Liver (tissue), 9 donors: ENCODE results near the gene PCNX4. TPM values are rescaled to one million over a fixed set of nuclear protein-coding genes. Genes with fewer than 3 reads are reported as not detected.

ENCODE experiments used
- DNase-seq: peaks from one replicate; pipeline ENCODE4 v3.0.0-alpha.2; 2017; ENCODE audit warnings: low spot score
- H3K27ac ChIP-seq, 2 donors: one replicate each; pipeline ENCODE4 v1.7.0; 2013; ENCODE audit warnings: inconsistent platforms in 2 of 2, low read length in 2 of 2, control low read depth in 1 of 2, low read depth in 1 of 2, mild to moderate bottlenecking in 1 of 2
- H3K27me3 ChIP-seq, 4 donors: one replicate each; pipeline versions ENCODE4 v1.6.1 to v1.7.0; 2013; ENCODE audit warnings: low read length in 3 of 4, inconsistent platforms in 1 of 4, mild to moderate bottlenecking in 1 of 4, moderate library complexity in 1 of 4; ENCODE audit not compliant: control insufficient read depth in 4 of 4, insufficient read depth in 4 of 4
- H3K36me3 ChIP-seq, 4 donors: one replicate each; pipeline versions ENCODE4 v1.6.1 to v1.7.0; 2013; ENCODE audit warnings: low read length in 3 of 4, mild to moderate bottlenecking in 3 of 4, low read depth in 1 of 4, moderate library complexity in 1 of 4; ENCODE audit not compliant: control insufficient read depth in 4 of 4, insufficient read depth in 3 of 4
- H3K4me1 ChIP-seq, 4 donors: one replicate each; pipeline versions ENCODE4 v1.6.1 to v1.7.0; 2013; ENCODE audit warnings: low read length in 3 of 4, mild to moderate bottlenecking in 3 of 4, moderate library complexity in 1 of 4; ENCODE audit not compliant: control insufficient read depth in 4 of 4, insufficient read depth in 4 of 4
- H3K4me3 ChIP-seq, 3 donors: one replicate each; pipeline versions ENCODE4 v1.6.1 to v1.7.0; 2013; ENCODE audit warnings: low read length in 3 of 3, control low read depth in 1 of 3, low read depth in 1 of 3, mild to moderate bottlenecking in 1 of 3
- H3K9ac ChIP-seq, 2 donors: one replicate each; pipeline ENCODE4 v1.7.0; 2013; ENCODE audit warnings: low read length in 2 of 2, mild to moderate bottlenecking in 2 of 2, moderate library complexity in 2 of 2, control low read depth in 1 of 2, low read depth in 1 of 2
- H3K9me3 ChIP-seq, 4 donors: one replicate each; pipeline versions ENCODE4 v1.6.1 to v1.7.0; 2013; ENCODE audit warnings: low read length in 3 of 4; ENCODE audit not compliant: control insufficient read depth in 4 of 4
- FOXA1 ChIP-seq: IDR thresholded peaks from 2 replicates; pipeline ENCODE4 v1.6.1; 2016; ENCODE audit warnings: antibody characterized with exemption
- FOXA2 ChIP-seq: IDR thresholded peaks from 2 replicates; pipeline ENCODE4 v1.6.1; 2016; ENCODE audit warnings: antibody characterized with exemption
- GABPA ChIP-seq, 2 donors: IDR thresholded peaks in 1 of 2; conservative IDR thresholded peaks in 1 of 2; 2 replicates each; pipeline ENCODE4 v1.6.1; 2016; ENCODE audit warnings: antibody characterized with exemption in 2 of 2, mild to moderate bottlenecking in 1 of 2, moderate library complexity in 1 of 2
- HNF4A ChIP-seq, 2 donors: conservative IDR thresholded peaks; 2 replicates each; pipeline ENCODE4 v1.6.1; 2016; ENCODE audit warnings: antibody characterized with exemption in 2 of 2, mild to moderate bottlenecking in 2 of 2
- HNF4G ChIP-seq: IDR thresholded peaks from 2 replicates; pipeline ENCODE4 v1.6.1; 2016; ENCODE audit warnings: antibody characterized with exemption
- RAD21 ChIP-seq, 2 donors: IDR thresholded peaks; 2 replicates each; pipeline ENCODE4 v1.6.1; 2016; ENCODE audit warnings: antibody characterized with exemption in 2 of 2, mild to moderate bottlenecking in 2 of 2
- RXRA ChIP-seq, 2 donors: IDR thresholded peaks; 2 replicates each; pipeline ENCODE4 v1.6.1; 2017 to 2018; ENCODE audit warnings: antibody characterized with exemption in 2 of 2, mild to moderate bottlenecking in 1 of 2
- SP1 ChIP-seq: IDR thresholded peaks from 2 replicates; pipeline ENCODE4 v1.6.1; 2018; ENCODE audit warnings: antibody characterized with exemption, mild to moderate bottlenecking
- TAF1 ChIP-seq: conservative IDR thresholded peaks from 2 replicates; pipeline ENCODE4 v1.6.1; 2016; ENCODE audit warnings: antibody characterized with exemption, mild to moderate bottlenecking
- YY1 ChIP-seq: IDR thresholded peaks from 2 replicates; pipeline ENCODE4 v1.6.1; 2016; ENCODE audit warnings: antibody characterized with exemption, mild to moderate bottlenecking
- WGBS: extraction: QIAGEN DNeasy Blood & Tissue Kit; methylation state at CpG from one replicate; pipeline ENCODE4 v1.1.7; 2013; 5-methylcytosine and 5-hydroxymethylcytosine counted together
- polyA plus RNA-seq, 2 donors: library from polyadenylated mRNA; stranded (reverse) in 1 of 2; unstranded in 1 of 2; fragments of 200-250 nt in 1 of 2; fragments of >200 nt in 1 of 2; fragmentation: Nextera tagmentation in 1 of 2; extraction: Ambion mirVana in 1 of 2; gene quantifications; one replicate each; pipeline versions ENCODE4 v1.2.1 to v1.2.3, GENCODE V29; 2013 to 2015
- total RNA-seq, 2 donors: library from RNA; depleted of rRNA; stranded (reverse); fragments of >200 nt; gene quantifications; one replicate each; pipeline ENCODE4 v1.2.3, GENCODE V29; 2014
- TF ChIP-seq, protein P1 (sequence below): fragments of 150-350 bp; IDR thresholded peaks from 2 replicates; pipeline ENCODE4 v1.5.1; 2017; ENCODE audit warnings: improper control_type of control experiment, low read depth, low read length; ENCODE audit not compliant: missing input control
- TF ChIP-seq, protein P2 (sequence below): IDR thresholded peaks from 2 replicates; pipeline ENCODE4 v1.6.1; 2016; ENCODE audit warnings: antibody characterized with exemption
- TF ChIP-seq, protein P3 (sequence below): IDR thresholded peaks from 2 replicates; pipeline ENCODE4 v1.6.1; 2016; ENCODE audit warnings: antibody characterized with exemption, mild to moderate bottlenecking
- TF ChIP-seq, protein P4 (sequence below): IDR thresholded peaks from 2 replicates; pipeline ENCODE4 v1.6.1; 2016; ENCODE audit warnings: antibody characterized with exemption
- TF ChIP-seq, protein P5 (sequence below): IDR thresholded peaks from 2 replicates; pipeline ENCODE4 v1.6.1; 2016; ENCODE audit warnings: antibody characterized with exemption
- donor health status: healthy.
- donor health status: healthy.
- donor health status: healthy.
- donor health status: healthy.
- donor health status: healthy.

The PCNX4 gene
- total and polyA plus RNA-seq, 4 donors = 5.4 to 30.6 (median 14.1) TPM

DNA sequence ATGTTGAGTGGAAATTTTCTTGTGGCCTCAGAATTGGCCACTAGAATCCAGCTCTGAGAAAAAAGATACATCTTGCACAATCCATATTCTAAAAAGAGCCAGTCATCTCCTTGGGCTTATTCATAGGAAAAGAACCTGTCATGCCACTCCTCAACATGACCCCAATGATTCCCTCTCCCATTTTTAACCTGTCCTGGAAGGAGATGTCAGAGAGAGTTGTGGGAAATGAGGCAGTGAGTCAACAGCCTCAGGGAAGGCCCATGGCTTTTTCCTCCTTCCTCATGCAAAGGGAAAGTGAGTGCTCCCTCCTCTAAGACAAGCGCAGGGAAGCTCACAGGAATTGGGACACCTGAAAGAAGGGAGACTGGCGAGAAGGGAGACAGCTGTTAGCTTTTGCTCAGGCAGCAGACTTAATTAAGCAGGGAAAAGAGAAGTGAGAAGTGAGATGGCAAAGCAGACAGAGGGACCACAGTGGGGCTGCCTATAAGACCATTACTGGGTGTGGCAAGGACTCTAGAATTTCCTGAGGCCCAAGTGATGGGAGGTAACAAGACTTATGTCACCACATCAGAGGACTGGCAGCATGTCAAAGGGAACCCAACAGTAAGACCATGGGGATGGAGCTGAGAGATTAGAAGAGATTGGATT is 83.7 kb downstream of the PCNX4 start (continued):
- TF ChIP-seq, protein P1, sequence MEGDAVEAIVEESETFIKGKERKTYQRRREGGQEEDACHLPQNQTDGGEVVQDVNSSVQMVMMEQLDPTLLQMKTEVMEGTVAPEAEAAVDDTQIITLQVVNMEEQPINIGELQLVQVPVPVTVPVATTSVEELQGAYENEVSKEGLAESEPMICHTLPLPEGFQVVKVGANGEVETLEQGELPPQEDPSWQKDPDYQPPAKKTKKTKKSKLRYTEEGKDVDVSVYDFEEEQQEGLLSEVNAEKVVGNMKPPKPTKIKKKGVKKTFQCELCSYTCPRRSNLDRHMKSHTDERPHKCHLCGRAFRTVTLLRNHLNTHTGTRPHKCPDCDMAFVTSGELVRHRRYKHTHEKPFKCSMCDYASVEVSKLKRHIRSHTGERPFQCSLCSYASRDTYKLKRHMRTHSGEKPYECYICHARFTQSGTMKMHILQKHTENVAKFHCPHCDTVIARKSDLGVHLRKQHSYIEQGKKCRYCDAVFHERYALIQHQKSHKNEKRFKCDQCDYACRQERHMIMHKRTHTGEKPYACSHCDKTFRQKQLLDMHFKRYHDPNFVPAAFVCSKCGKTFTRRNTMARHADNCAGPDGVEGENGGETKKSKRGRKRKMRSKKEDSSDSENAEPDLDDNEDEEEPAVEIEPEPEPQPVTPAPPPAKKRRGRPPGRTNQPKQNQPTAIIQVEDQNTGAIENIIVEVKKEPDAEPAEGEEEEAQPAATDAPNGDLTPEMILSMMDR = no peak

DNA sequence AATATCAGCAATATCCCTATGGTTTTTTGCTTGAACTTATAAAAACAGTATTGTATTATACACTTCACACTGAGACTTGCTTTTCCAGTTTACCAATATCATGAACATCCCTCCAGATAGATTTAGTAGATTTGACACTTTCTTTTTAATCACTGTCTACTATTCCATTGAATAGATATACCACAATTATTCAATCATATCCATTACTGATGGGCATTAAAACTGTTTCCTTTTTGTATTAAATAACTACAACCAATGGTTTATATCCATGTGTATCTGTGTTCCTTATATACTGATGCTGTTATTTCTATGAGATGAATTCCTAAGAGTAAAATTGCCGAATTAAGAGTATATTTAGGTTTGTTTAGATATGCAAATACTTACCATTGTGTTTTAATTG is 86.4 kb downstream of the PCNX4 start:
- no peak overlapping the region for H3K27ac ChIP-seq
- WGBS = 86% methylated on average over 1 of the region's 1 CpG

More for the DNA sequence above, 86.4 kb downstream of the PCNX4 start:
- H3K4me3 ChIP-seq = no peak overlapping the region
- H3K9me3 ChIP-seq = no peaks in the 10 kb centered on the region
- no peaks in the 10 kb centered on the region for H3K36me3 ChIP-seq
- TF ChIP-seq FOXA2 (no peak), GABPA (IDR thresholded peaks at IDR 0.05 in 1 of 2, conservative IDR thresholded peaks at IDR 0.05 in 1 of 2) (no peak), RAD21 (IDR thresholded peaks at IDR 0.05) (no peak), FOXA1 (no peak), HNF4A (conservative IDR thresholded peaks at IDR 0.05) (no peak), SP1 (no peak), YY1 (no peak), RXRA (IDR thresholded peaks at IDR 0.05) (no peak), TAF1 (no peak), HNF4G (no peak)
- TF ChIP-seq, protein P2, sequence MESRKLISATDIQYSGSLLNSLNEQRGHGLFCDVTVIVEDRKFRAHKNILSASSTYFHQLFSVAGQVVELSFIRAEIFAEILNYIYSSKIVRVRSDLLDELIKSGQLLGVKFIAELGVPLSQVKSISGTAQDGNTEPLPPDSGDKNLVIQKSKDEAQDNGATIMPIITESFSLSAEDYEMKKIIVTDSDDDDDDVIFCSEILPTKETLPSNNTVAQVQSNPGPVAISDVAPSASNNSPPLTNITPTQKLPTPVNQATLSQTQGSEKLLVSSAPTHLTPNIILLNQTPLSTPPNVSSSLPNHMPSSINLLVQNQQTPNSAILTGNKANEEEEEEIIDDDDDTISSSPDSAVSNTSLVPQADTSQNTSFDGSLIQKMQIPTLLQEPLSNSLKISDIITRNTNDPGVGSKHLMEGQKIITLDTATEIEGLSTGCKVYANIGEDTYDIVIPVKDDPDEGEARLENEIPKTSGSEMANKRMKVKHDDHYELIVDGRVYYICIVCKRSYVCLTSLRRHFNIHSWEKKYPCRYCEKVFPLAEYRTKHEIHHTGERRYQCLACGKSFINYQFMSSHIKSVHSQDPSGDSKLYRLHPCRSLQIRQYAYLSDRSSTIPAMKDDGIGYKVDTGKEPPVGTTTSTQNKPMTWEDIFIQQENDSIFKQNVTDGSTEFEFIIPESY = no peak
- TF ChIP-seq, protein P3, sequence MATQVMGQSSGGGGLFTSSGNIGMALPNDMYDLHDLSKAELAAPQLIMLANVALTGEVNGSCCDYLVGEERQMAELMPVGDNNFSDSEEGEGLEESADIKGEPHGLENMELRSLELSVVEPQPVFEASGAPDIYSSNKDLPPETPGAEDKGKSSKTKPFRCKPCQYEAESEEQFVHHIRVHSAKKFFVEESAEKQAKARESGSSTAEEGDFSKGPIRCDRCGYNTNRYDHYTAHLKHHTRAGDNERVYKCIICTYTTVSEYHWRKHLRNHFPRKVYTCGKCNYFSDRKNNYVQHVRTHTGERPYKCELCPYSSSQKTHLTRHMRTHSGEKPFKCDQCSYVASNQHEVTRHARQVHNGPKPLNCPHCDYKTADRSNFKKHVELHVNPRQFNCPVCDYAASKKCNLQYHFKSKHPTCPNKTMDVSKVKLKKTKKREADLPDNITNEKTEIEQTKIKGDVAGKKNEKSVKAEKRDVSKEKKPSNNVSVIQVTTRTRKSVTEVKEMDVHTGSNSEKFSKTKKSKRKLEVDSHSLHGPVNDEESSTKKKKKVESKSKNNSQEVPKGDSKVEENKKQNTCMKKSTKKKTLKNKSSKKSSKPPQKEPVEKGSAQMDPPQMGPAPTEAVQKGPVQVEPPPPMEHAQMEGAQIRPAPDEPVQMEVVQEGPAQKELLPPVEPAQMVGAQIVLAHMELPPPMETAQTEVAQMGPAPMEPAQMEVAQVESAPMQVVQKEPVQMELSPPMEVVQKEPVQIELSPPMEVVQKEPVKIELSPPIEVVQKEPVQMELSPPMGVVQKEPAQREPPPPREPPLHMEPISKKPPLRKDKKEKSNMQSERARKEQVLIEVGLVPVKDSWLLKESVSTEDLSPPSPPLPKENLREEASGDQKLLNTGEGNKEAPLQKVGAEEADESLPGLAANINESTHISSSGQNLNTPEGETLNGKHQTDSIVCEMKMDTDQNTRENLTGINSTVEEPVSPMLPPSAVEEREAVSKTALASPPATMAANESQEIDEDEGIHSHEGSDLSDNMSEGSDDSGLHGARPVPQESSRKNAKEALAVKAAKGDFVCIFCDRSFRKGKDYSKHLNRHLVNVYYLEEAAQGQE = no peak
- TF ChIP-seq, protein P4, sequence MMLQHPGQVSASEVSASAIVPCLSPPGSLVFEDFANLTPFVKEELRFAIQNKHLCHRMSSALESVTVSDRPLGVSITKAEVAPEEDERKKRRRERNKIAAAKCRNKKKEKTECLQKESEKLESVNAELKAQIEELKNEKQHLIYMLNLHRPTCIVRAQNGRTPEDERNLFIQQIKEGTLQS = no peak
- TF ChIP-seq, protein P5, sequence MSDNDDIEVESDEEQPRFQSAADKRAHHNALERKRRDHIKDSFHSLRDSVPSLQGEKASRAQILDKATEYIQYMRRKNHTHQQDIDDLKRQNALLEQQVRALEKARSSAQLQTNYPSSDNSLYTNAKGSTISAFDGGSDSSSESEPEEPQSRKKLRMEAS = no peak
- DNase-seq = no peak
- H3K27me3 ChIP-seq = no peaks in the 10 kb centered on the region
- H3K9ac ChIP-seq = no peak overlapping the region
- peaks cover 0 to under 1% (median 0%) of the 10 kb centered on the region in 4 donors for H3K4me1 ChIP-seq
